Measurements from ENCODE around the gene SFXN5. TPM values are rescaled to one million over a fixed set of nuclear protein-coding genes. Genes with fewer than 3 reads are reported as not detected.

The SFXN5 gene
- total RNA-seq, 1 experiment from 2014 or later: 25.9 TPM

GRCh38 chr2:73089270-73090030 lies 17.9 kb upstream of the SFXN5 start:
- H3K27ac Mint-ChIP-seq: no peak overlapping the region; the same call in 1 of the 2 replicates
- H3K9me3 Mint-ChIP-seq: no peaks in the 10 kb centered on the region
- H3K36me3 Mint-ChIP-seq: no peaks in the 10 kb centered on the region; the same call in 1 of the 2 replicates
- DNase-seq (ENCODE audit: low spot score): no peak
- POLR2A ChIA-PET: no interaction called here
- ATAC-seq: no peak
- H3K4me3 Mint-ChIP-seq: no peak overlapping the region
- TF ChIP-seq, protein P1, sequence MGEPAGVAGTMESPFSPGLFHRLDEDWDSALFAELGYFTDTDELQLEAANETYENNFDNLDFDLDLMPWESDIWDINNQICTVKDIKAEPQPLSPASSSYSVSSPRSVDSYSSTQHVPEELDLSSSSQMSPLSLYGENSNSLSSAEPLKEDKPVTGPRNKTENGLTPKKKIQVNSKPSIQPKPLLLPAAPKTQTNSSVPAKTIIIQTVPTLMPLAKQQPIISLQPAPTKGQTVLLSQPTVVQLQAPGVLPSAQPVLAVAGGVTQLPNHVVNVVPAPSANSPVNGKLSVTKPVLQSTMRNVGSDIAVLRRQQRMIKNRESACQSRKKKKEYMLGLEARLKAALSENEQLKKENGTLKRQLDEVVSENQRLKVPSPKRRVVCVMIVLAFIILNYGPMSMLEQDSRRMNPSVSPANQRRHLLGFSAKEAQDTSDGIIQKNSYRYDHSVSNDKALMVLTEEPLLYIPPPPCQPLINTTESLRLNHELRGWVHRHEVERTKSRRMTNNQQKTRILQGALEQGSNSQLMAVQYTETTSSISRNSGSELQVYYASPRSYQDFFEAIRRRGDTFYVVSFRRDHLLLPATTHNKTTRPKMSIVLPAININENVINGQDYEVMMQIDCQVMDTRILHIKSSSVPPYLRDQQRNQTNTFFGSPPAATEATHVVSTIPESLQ (CRISPR knock-in tag; IDR thresholded peaks at IDR 0.05): no peak
- TF ChIP-seq CBFB (CRISPR knock-in tag; IDR thresholded peaks at IDR 0.05; ENCODE audit: low read depth) (no peak), ERG (CRISPR knock-in tag; IDR thresholded peaks at IDR 0.05) (no peak), ZBTB21 (CRISPR knock-in tag; IDR thresholded peaks at IDR 0.05; ENCODE audit: borderline replicate concordance) (no peak), E2F1 (CRISPR knock-in tag; IDR thresholded peaks at IDR 0.05) (no peak), MXD4 (CRISPR knock-in tag; IDR thresholded peaks at IDR 0.05; ENCODE audit: borderline replicate concordance) (no peak), TEAD1 (CRISPR knock-in tag; IDR thresholded peaks at IDR 0.05) (no peak), E2F4 (CRISPR knock-in tag; IDR thresholded peaks at IDR 0.05; ENCODE audit: borderline replicate concordance, low read depth) (no peak)
- TF ChIP-seq, protein P2, sequence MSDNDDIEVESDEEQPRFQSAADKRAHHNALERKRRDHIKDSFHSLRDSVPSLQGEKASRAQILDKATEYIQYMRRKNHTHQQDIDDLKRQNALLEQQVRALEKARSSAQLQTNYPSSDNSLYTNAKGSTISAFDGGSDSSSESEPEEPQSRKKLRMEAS (CRISPR knock-in tag; IDR thresholded peaks at IDR 0.05): no peak
- CTCF ChIA-PET: interaction anchor here (0.9 to 1.4 kb wide), 4 partner anchors 62 to 197 kb away, joined by 3 to 9 read pairs (median 4); no protein-coding TSS in a partner anchor
- H3K4me1 Mint-ChIP-seq: peaks cover 7% of the 10 kb centered on the region; the same call in 1 of the 2 replicates
- no peaks in the 10 kb centered on the region for H3K27me3 Mint-ChIP-seq (ENCODE audit: low read depth)

- no peak overlapping the region for H3K4me3 Mint-ChIP-seq
- peaks cover 7% of the 10 kb centered on the region; the same call in 1 of the 2 replicates for H3K4me1 Mint-ChIP-seq
- no peaks in the 10 kb centered on the region for H3K27me3 Mint-ChIP-seq (ENCODE audit: low read depth)
- H3K36me3 Mint-ChIP-seq: peaks cover 3% of the 10 kb centered on the region; the same call in 1 of the 2 replicates
- ChIA-PET POLR2A (no interaction called here), CTCF (interaction anchor here (0.7 to 1.4 kb wide), 5 partner anchors 63 to 196 kb away, joined by 3 to 9 read pairs (median 4); no protein-coding TSS in a partner anchor)
- ATAC-seq (no peak), DNase-seq (ENCODE audit: low spot score) (no peak)
- no peak overlapping the region; the same call in 1 of the 2 replicates for H3K27ac Mint-ChIP-seq
- H3K9me3 Mint-ChIP-seq: no peaks in the 10 kb centered on the region
- no peak for TF ChIP-seq CBFB (CRISPR knock-in tag; IDR thresholded peaks at IDR 0.05; ENCODE audit: low read depth)
- no peak for TF ChIP-seq KAT7 (CRISPR knock-in tag; IDR thresholded peaks at IDR 0.05; ENCODE audit: borderline replicate concordance)
- no peak for TF ChIP-seq ATF3 (CRISPR knock-in tag; conservative IDR thresholded peaks at IDR 0.05)
- no peak for TF ChIP-seq NR1H2 (CRISPR knock-in tag; IDR thresholded peaks at IDR 0.05)
- no peak for TF ChIP-seq ZBTB21 (CRISPR knock-in tag; IDR thresholded peaks at IDR 0.05; ENCODE audit: borderline replicate concordance)
- TF ChIP-seq, protein P3, sequence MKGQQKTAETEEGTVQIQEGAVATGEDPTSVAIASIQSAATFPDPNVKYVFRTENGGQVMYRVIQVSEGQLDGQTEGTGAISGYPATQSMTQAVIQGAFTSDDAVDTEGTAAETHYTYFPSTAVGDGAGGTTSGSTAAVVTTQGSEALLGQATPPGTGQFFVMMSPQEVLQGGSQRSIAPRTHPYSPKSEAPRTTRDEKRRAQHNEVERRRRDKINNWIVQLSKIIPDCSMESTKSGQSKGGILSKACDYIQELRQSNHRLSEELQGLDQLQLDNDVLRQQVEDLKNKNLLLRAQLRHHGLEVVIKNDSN (CRISPR knock-in tag; IDR thresholded peaks at IDR 0.05): no peak
- TF ChIP-seq E2F5 (CRISPR knock-in tag; IDR thresholded peaks at IDR 0.05): no peak
- TF ChIP-seq, protein P4, sequence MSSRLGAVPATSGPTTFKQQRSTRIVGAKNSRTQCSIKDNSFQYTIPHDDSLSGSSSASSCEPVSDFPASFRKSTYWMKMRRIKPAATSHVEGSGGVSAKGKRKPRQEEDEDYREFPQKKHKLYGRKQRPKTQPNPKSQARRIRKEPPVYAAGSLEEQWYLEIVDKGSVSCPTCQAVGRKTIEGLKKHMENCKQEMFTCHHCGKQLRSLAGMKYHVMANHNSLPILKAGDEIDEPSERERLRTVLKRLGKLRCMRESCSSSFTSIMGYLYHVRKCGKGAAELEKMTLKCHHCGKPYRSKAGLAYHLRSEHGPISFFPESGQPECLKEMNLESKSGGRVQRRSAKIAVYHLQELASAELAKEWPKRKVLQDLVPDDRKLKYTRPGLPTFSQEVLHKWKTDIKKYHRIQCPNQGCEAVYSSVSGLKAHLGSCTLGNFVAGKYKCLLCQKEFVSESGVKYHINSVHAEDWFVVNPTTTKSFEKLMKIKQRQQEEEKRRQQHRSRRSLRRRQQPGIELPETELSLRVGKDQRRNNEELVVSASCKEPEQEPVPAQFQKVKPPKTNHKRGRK (CRISPR knock-in tag; IDR thresholded peaks at IDR 0.05; ENCODE audit: borderline replicate concordance): no peak
- TF ChIP-seq ZNF416 (CRISPR knock-in tag; IDR thresholded peaks at IDR 0.05): no peak
- TF ChIP-seq, protein P5, sequence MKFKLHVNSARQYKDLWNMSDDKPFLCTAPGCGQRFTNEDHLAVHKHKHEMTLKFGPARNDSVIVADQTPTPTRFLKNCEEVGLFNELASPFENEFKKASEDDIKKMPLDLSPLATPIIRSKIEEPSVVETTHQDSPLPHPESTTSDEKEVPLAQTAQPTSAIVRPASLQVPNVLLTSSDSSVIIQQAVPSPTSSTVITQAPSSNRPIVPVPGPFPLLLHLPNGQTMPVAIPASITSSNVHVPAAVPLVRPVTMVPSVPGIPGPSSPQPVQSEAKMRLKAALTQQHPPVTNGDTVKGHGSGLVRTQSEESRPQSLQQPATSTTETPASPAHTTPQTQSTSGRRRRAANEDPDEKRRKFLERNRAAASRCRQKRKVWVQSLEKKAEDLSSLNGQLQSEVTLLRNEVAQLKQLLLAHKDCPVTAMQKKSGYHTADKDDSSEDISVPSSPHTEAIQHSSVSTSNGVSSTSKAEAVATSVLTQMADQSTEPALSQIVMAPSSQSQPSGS (CRISPR knock-in tag; IDR thresholded peaks at IDR 0.05; ENCODE audit: borderline replicate concordance, low read depth): no peak
- TF ChIP-seq ESRRA (CRISPR knock-in tag; IDR thresholded peaks at IDR 0.05; ENCODE audit: borderline replicate concordance): no peak
- TF ChIP-seq FOXP1 (CRISPR knock-in tag; IDR thresholded peaks at IDR 0.05; ENCODE audit: borderline replicate concordance): no peak
- TF ChIP-seq ZNF263 (CRISPR knock-in tag; IDR thresholded peaks at IDR 0.05; ENCODE audit: low read depth): no peak
- TF ChIP-seq TEAD4 (CRISPR knock-in tag; IDR thresholded peaks at IDR 0.05): no peak
- no peak for TF ChIP-seq ZNF671 (CRISPR knock-in tag; IDR thresholded peaks at IDR 0.05)
These were observed 17.2 kb upstream of the SFXN5 start for GRCh38 chr2:73088703-73089102.
